GM19240 (cell line): ENCODE data around the gene APBA3.

ENCODE experiments used
- DNase-seq: peaks from one replicate; pipeline ENCODE4 v3.0.0; 2011; ENCODE audit warnings: low spot score; ENCODE audit not compliant: insufficient read length

Gene APBA3

GRCh38 chr19:3788996-3789778, 27.7 kb upstream of the APBA3 start:
- DNase-seq = no peak

DNA sequence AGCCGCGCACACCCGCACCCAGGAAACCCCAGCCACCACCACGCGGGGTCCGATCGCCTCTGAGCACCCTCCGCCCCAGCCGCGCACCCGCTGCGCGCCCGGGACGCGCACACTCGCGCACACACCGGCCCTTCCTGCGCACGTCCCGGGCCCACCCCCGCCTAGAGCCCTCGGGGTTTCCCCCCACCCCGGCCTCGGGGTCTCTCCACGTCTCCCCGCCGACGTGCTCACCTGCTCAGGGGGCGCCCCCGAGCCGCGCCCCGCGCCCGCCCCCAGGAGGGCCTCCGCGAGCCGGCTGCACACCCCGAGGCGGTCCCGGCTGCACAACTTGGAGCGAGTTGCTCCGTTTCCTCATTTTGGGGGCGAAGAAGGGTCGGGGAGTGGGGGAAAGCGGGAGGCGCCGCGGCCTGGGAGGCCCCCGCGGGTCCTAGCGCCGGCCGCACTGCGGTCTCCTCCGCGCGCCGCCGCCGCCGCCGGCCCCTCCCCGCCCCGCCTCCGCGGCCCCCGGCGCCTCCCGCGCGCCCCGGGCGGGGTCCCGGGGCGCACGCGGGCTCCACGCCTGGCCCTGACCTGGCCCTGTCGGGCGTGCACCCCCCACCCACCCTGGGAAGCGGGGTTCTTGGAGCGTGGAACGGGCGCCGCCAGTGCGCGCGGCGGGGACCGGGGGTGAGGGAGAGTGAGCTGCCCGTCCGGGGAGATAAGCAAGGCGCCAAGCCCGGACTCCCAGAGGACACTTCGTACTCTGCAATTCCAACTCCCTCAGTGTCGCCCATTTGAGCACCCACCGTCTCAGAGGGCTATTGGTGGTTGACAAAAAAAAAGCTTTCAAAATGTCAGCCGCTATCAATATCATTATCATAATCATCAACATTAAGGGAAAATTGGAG, 24.7 kb upstream of the APBA3 start, which contains the start of gene MATK:
Gene MATK (minus strand): TSS at position 444 of the 887 bp plus-strand sequence. CDS start 1,246 bp downstream, outside the sequence.
- DNase-seq = no peak

GRCh38 chr19:3785451-3785937, 24.0 kb upstream of the APBA3 start:
- DNase-seq = no peak

DNA sequence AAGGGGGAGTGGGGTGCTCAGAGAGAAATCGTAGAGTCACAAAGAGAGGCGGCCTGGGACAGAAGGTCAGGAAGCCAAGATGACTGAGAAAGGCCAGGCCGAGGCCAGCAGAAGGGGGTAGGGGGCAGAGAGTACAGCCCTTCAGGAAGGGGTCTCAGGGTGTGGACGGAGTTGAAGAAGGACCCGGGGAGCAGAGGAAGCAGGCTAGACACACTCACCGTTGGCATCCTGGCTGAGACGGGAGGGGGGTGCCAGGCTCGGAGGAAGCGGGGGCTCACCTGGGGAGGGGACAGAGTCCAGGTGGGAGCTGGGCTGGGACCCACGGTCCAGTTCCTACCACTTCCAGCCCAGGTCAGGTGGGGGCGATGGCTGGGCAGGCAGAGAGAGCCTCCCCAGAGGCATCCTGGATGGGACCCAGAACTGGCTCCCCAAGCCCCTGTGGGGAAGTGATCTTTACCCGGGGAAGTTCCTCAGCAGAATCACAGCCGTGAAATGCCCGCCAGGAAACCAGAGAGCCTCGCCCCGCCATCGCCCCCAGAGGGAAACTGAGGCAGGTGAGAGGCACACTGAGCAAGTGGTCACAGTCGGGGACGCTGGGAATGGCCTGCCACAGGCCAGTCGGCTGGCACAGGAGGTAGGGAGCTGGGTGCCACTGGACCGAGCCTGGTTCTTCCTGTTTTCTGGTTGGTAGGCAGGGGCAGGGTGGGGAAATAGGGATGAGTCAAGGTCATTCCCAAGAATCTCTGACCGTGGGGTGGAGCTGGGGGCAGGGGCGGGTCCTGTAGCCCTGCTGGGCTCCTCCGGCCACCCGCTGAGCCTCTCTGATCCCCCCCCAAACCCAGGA, 23.3 kb upstream of the APBA3 start:
- no peak for DNase-seq

DNA sequence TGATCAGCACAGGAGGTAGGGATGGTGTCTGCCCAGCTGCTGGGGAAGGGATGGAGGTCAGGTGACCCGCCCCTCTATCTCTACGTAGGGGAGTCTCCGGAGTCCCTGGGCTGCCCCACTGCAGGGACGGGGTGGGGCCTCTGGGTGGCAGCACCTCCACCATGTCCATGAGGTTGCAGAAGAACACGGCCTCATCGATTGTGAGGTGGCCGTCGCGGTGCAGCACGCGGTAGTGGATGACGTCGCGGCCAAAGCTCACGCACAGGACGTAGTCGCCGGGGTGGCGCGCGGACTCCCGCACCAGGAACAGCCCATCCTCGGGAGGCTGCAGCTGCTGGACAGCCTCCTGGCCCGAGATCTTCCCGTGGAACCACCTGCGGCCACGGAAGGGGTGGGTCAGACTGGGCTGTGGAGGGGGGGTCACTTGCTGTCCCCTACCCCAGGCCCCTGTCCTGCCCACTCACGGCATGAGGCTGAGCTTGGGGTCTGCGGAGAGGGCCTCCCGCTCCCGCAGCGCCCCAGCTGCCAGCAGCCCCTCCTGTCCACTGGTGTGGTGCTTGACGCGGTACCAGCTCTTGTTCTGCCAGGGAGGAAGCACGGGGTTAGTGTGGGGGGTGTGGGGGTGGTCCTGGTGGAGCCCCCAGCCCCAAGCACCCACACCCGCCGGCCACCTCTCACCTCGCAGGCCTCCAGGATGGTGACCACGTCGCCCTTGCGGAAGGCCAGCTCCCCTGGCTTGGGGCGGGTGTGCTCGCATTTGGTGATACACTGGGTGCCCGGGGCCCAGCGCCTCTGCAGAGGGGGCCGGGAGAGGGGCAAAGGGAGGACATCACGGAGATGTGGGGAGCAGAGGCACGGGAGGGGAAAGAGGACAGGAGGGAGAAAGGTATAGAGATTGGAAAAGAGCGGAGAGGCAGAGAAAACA, 22.4 kb upstream of the APBA3 start:
- no peak for DNase-seq

DNA sequence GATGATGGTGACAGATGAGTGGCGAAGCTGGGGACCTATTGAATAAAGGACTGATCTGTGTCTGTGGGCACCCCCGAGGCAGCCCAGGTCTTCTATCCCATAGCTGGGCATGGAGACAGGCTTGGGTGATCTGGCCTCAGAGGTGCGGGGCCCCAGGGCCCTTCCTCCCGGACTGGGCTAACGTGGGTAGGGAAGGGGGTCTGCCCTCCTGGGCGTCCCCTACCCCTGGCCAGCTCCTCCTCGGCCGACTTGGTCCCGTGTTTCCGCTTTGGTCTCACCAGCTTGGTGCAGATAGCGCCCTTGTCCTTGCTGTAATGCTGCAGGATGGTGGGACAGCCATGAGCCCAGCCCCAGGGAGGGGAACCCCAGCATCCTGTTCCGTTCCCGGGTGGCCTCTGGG, 21.4 kb upstream of the APBA3 start:
- no peak for DNase-seq

GRCh38 chr19:3782330-3782729, 20.8 kb upstream of the APBA3 start:
- no peak for DNase-seq

GRCh38 chr19:3781603-3782002, 20.1 kb upstream of the APBA3 start:
- DNase-seq = no peak

GRCh38 chr19:3780786-3781304, 19.4 kb upstream of the APBA3 start:
- no peak for DNase-seq

GRCh38 chr19:3778899-3779723, 17.6 kb upstream of the APBA3 start:
- no peak for DNase-seq

DNA sequence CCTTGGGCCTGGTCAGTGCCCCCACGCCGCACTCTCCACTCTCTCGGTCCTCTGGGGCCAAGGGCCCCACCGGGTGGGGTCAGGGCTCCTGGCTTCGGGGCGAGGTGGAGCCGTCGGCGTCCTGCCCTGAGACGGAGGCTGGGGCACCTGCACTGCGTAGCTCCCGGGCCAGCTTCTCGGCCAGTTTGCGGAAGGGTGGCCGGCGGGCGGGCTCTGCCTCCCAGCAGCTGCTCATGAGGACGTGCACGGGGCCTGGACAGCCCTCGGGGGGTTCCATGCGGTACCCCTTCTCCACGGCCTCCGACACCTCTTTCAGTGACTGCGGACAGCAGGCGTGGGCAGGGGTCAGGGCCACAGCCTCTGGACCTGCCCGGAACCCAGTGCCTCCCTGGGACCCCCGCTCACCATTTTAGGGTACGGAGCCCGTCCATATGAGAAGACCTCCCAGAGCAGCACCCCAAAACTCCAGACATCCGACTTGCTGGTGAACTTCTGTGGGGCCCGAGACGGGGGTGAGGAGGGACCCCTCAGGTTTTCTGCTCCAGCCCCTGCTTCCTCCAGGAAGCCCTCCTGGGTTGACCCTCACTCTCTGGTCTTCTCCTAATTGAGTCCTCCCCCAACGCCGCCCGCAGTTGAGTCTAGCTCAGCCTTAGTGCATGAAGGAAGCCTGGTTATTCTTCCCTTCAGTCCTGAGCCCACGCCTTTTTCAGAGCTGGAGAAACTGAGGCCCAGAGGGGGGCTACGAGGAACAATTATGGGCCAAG, 16.8 kb upstream of the APBA3 start:
- DNase-seq = no peak

- no peak for DNase-seq
Measured at GRCh38 chr19:3776479-3777040, 15.1 kb upstream of the APBA3 start.

DNA sequence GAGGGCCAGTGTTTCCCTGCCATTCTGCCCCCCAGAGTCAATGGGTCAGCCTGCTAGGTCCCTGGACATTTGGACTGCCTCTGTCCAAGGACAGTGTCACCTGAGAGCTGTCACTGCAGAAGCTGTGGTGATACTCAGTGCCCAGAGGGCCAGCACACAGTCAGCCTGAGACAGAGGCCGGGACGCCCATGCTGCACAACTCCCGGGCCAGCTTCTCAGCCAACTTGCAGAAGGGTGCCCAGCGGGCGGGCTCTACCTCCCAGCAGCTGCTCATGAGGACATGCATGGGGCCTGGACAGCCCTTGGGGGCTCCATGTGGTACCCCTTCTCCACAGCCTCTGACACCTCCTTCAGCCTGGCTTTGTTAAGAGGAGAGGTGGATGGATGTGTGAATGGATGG, 14.3 kb upstream of the APBA3 start:
- no peak for DNase-seq

DNA sequence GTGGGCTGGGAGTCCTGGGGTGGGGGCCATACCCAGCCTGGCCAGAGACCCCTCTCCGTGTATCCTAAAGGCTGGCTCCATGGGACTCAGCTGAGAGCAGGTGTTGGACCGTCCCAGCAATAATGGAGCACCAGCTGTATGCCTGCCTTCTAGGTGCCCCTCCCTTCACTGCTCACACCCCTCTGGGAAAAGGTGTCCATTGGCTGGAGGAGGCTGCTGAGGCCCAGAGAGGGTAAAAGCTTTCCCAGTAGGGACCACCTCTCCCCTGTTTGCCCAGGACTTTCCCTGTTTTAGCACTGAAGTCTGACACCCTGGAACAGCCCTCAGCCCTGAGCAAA, 13.9 kb upstream of the APBA3 start:
- DNase-seq = no peak

GRCh38 chr19:3774621-3775373, 13.3 kb upstream of the APBA3 start:
- DNase-seq = no peak

DNA sequence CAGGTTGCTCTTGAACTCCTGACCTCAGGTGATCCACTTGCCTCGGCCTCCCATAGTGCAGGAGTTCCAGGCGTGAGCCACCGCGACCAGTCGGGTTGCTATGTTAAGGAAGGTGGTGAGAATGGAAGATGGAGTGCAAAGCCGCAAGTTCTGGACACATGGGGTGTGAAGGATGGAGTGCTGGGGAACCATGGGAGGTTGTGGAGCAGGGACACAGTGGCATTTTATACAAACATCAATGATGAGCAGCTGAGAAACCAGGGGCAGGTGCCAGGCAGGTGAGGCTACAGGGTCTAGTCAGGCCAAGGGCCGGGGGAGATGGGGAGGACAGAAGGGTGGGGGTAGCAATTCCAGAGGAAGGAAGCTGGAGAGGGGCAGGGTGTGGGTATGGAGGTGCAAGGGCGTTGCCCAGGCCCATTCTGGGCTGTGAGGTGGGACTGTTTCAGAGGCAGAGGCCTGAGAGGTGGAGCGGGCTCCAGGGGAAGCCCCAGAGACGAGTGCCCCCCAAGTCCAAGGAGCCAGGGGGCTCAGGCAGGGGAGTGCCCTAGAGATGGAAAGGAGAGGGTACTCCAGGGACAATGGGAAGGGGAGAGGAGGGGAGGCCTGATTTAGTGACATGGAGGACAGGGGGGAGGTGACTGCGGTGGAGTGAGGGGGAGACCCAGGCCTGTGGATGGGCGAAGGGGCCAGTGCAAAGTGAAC, 12.5 kb upstream of the APBA3 start:
- DNase-seq = no peak

DNA sequence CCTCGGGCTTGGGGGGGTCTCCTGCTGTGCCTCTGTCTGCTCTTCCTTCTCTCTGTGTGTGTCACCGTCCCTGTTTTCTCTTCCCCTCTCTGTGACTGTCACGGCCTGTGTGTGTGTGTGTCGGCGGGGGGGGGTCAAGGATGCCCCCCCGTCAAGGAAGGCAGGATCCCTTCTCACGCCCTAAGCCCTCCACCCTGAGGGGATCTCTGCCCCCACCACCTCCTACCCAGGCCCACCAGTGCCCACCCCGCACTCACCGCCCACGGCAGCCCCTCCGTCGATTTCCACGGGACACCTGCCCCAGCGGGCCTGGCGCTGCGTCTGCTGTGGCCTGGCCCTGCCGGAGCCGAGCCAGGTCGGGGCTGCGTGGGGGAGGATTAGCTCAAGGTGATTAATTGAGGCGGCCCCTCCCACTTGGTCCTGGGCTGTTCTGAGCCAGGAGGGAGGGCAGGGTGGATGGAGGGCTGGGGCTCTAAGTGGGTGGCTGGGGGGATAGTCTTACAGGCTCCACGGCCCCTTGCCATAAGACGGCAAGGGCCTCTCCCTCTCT, 10.5 kb upstream of the APBA3 start, which contains the start of gene RAX2:
Gene RAX2 (minus strand): TSS at position 323 of the 550 bp plus-strand sequence. CDS start 486 bp downstream, outside the sequence.
- no peak for DNase-seq
